HG02759 (cell line): Measurements from ENCODE around the gene FRZB.
A peak's percentile ranks its signal among the peaks of the same experiment; 100 is the strongest.
"Not testable (repeated sequence)": the region's sequence is repeated elsewhere in the genome, so short reads cannot be mapped to it uniquely, and the experiment has no call there.

ENCODE experiments used
- ATAC-seq: cut with Tn5 transposase; IDR thresholded peaks from one replicate; pipeline ENCODE4 v1.9.1; 2021; ENCODE audit warnings: mild to moderate bottlenecking, moderate library complexity; ENCODE audit not compliant: unreplicated experiment

FRZB gene

GRCh38 chr2:182890773-182891378 is 24.4 kb upstream of the FRZB start:
- no peak for ATAC-seq

- no peak for ATAC-seq
These were observed 23.9 kb upstream of the FRZB start for GRCh38 chr2:182890305-182890704.

GRCh38 chr2:182887753-182888415 is 21.4 kb upstream of the FRZB start:
- no peak for ATAC-seq

GRCh38 chr2:182887093-182887492 is 20.7 kb upstream of the FRZB start:
- ATAC-seq: no peak

- no peak for ATAC-seq
These were observed 19.3 kb upstream of the FRZB start for GRCh38 chr2:182885771-182886170.

- no peak for ATAC-seq
These were observed 17.0 kb upstream of the FRZB start for GRCh38 chr2:182883451-182883850.

- ATAC-seq: not testable (repeated sequence)
These were observed 13.7 kb upstream of the FRZB start for GRCh38 chr2:182880100-182880499.

GRCh38 chr2:182876653-182877052 is 10.2 kb upstream of the FRZB start:
- ATAC-seq: not testable (repeated sequence)

GRCh38 chr2:182870227-182870626 is 3.8 kb upstream of the FRZB start:
- no peak for ATAC-seq

- no peak for ATAC-seq
These were observed 1.8 kb upstream of the FRZB start for GRCh38 chr2:182868054-182868796.

GRCh38 chr2:182867426-182868053 is 1.1 kb upstream of the FRZB start:
- no peak for ATAC-seq

- ATAC-seq: peak; percentile 29
These were observed 359 bp downstream of the FRZB start for GRCh38 chr2:182866095-182866460.

GRCh38 chr2:182864949-182865570 is 1.4 kb downstream of the FRZB start:
- ATAC-seq: no peak

GRCh38 chr2:182863642-182864041 is 2.8 kb downstream of the FRZB start:
- no peak for ATAC-seq

GRCh38 chr2:182862091-182862490 is 4.3 kb downstream of the FRZB start:
- no peak for ATAC-seq

GRCh38 chr2:182860858-182861257 is 5.6 kb downstream of the FRZB start:
- ATAC-seq: no peak

- no peak for ATAC-seq
These were observed 7.8 kb downstream of the FRZB start for GRCh38 chr2:182858671-182859070.

- ATAC-seq: no peak
These were observed 11.1 kb downstream of the FRZB start for GRCh38 chr2:182855376-182855775.

GRCh38 chr2:182854375-182855105 is 11.9 kb downstream of the FRZB start:
- ATAC-seq: no peak

- no peak for ATAC-seq
These were observed 13.6 kb downstream of the FRZB start for GRCh38 chr2:182852801-182853200.

- ATAC-seq: no peak
These were observed 14.3 kb downstream of the FRZB start for GRCh38 chr2:182852090-182852489.
